Neural cell (in vitro differentiated cells): Measurements from ENCODE around the gene NGB. TPM values are rescaled to one million over a fixed set of nuclear protein-coding genes. Genes with fewer than 3 reads are reported as not detected.

Experiments
- H2AFZ ChIP-seq: fragments of 200-600, 300-800 bp; sonication (generic), shearing (Covaris generic); 2 replicates; pipeline ENCODE4 v1.6.0; 2014; ENCODE audit warnings: low read depth, mild to moderate bottlenecking, antibody characterized with exemption, low read length, moderate library complexity
- H3F3A ChIP-seq: fragments of 200-600 bp; shearing (Covaris generic); 2 replicates; pipeline ENCODE4 v1.6.1; 2016; ENCODE audit warnings: mild to moderate bottlenecking, moderate library complexity, mixed read lengths, antibody characterized with exemption, low read length; ENCODE audit not compliant: insufficient read depth, poor library complexity, severe bottlenecking
- H3K27ac ChIP-seq: fragments of 200-600, 300-800 bp; sonication (generic), shearing (Covaris generic); 2 replicates; pipeline ENCODE4 v1.5.1; 2014; ENCODE audit warnings: mild to moderate bottlenecking, low read length, moderate library complexity
- H3K27me3 ChIP-seq: fragments of 300-800, 200-600 bp; sonication (generic), shearing (Covaris generic); 2 replicates; pipeline ENCODE4 v1.6.0; 2014; ENCODE audit warnings: mild to moderate bottlenecking, low read depth, low read length, moderate library complexity; ENCODE audit not compliant: insufficient read depth
- H3K36me3 ChIP-seq: fragments of 300-800, 200-600 bp; sonication (generic), shearing (Covaris generic); 2 replicates; pipeline ENCODE4 v1.5.1; 2014; ENCODE audit warnings: mild to moderate bottlenecking, antibody characterized with exemption, low read length, moderate library complexity; ENCODE audit not compliant: insufficient read depth
- H3K4me2 ChIP-seq: fragments of 300-800, 200-600 bp; sonication (generic), shearing (Covaris generic); 2 replicates; pipeline ENCODE4 v1.6.0; 2014; ENCODE audit warnings: mild to moderate bottlenecking, low read length
- H3K4me3 ChIP-seq: fragments of 300-800, 200-600 bp; sonication (generic), shearing (Covaris generic); 2 replicates; pipeline ENCODE4 v1.5.1; 2014; ENCODE audit warnings: mild to moderate bottlenecking, low read length, moderate library complexity
- H3K79me2 ChIP-seq: fragments of 200-600 bp; shearing (Covaris generic); replicated peaks from 2 replicates; pipeline ENCODE4 v1.6.0; 2014; ENCODE audit warnings: mild to moderate bottlenecking, low read length, moderate library complexity; ENCODE audit not compliant: insufficient read depth
- H3K9ac ChIP-seq: fragments of 300-800, 200-600 bp; sonication (generic), shearing (Covaris generic); 2 replicates; pipeline ENCODE4 v1.6.1; 2016; ENCODE audit warnings: mild to moderate bottlenecking, low read length, mixed read lengths
- H3K9me2 ChIP-seq: fragments of 200-600 bp; shearing (Covaris generic); 2 replicates; pipeline ENCODE4 v1.6.1; 2016; ENCODE audit warnings: mild to moderate bottlenecking, low read length, mixed read lengths; ENCODE audit not compliant: insufficient read depth
- H3K9me3 ChIP-seq: fragments of 200-600, 300-800 bp; sonication (generic), shearing (Covaris generic); 2 replicates; pipeline ENCODE4 v1.6.1; 2016; ENCODE audit warnings: mild to moderate bottlenecking, mixed run types, low read length, moderate library complexity, mixed read lengths
- H4K20me1 ChIP-seq: fragments of 200-600 bp; shearing (Covaris generic); 2 replicates; pipeline ENCODE4 v1.6.1; 2016; ENCODE audit warnings: mild to moderate bottlenecking, mixed run types; ENCODE audit not compliant: insufficient read depth
- CTCF ChIP-seq: fragments of 450-650 bp; IDR thresholded peaks from 2 replicates; pipeline ENCODE4 v1.5.1; 2014; ENCODE audit warnings: antibody characterized with exemption, mild to moderate bottlenecking, moderate library complexity; ENCODE audit not compliant: poor library complexity, severe bottlenecking
- EZH2 ChIP-seq: fragments of 200-600, 300-800 bp; shearing (Covaris generic), sonication (generic); IDR thresholded peaks from 2 replicates; pipeline ENCODE4 v1.6.1; 2014; ENCODE audit warnings: antibody characterized with exemption, low read length, borderline replicate concordance, mild to moderate bottlenecking; ENCODE audit not compliant: insufficient read depth, poor library complexity, severe bottlenecking
- MXI1 ChIP-seq: fragments of 450-650 bp; conservative IDR thresholded peaks from 2 replicates; pipeline ENCODE4 v1.6.1; 2014; ENCODE audit warnings: antibody characterized with exemption, mild to moderate bottlenecking; ENCODE audit not compliant: poor library complexity, severe bottlenecking
- RAD21 ChIP-seq: fragments of 450-650 bp; conservative IDR thresholded peaks from 2 replicates; pipeline ENCODE4 v1.6.1; 2014; ENCODE audit warnings: antibody characterized with exemption, mild to moderate bottlenecking, moderate library complexity
- REST ChIP-seq: IDR thresholded peaks from 2 replicates; pipeline ENCODE4 v1.6.1; 2012; ENCODE audit warnings: borderline replicate concordance
- SMC3 ChIP-seq: fragments of 450-650 bp; conservative IDR thresholded peaks from 2 replicates; pipeline ENCODE4 v1.6.1; 2014; ENCODE audit warnings: antibody characterized with exemption, mild to moderate bottlenecking, moderate library complexity; ENCODE audit not compliant: poor library complexity
- TAF1 ChIP-seq: IDR thresholded peaks from 2 replicates; pipeline ENCODE4 v1.6.1; 2012; ENCODE audit warnings: low read depth
- polyA plus RNA-seq: library from polyadenylated mRNA; depleted of rRNA; stranded (reverse); fragments of >200 nt; gene quantifications from 2 replicates; pipeline ENCODE4 v1.2.3, GENCODE V29; 2014

NGB gene
- polyA plus RNA-seq, 1 donor from 2014 or later: 0.87 TPM

GRCh38 chr14:77316872-77317301 is 45.9 kb upstream of the NGB start:
- H3K9me2 ChIP-seq: no peaks in the 10 kb centered on the region
- H3K36me3 ChIP-seq: no peaks in the 10 kb centered on the region
- no peak for TF ChIP-seq RAD21
- TF ChIP-seq SMC3: no peak
- no peak for TF ChIP-seq TAF1
- no peak for TF ChIP-seq MXI1
- TF ChIP-seq REST: no peak
- H3K27ac ChIP-seq: no peak overlapping the region
- H3K4me3 ChIP-seq: no peak overlapping the region
- peaks cover 10% of the 10 kb centered on the region for H3K79me2 ChIP-seq
- no peak overlapping the region for H3K9ac ChIP-seq
- H3K9me3 ChIP-seq: no peaks in the 10 kb centered on the region
- H2AFZ ChIP-seq: no peak overlapping the region
- no peaks in the 10 kb centered on the region for H3K27me3 ChIP-seq
- no peaks in the 10 kb centered on the region for H3F3A ChIP-seq
- H3K4me2 ChIP-seq: no peak overlapping the region
- no peaks in the 10 kb centered on the region for H4K20me1 ChIP-seq

- Histone ChIP-seq H3K4me2 (no peak overlapping the region), H3K4me3 (no peak overlapping the region), H3K9me3 (no peaks in the 10 kb centered on the region), H2AFZ (no peak overlapping the region), H3K9ac (no peak overlapping the region), H3K79me2 (peaks cover 10% of the 10 kb centered on the region), H4K20me1 (no peaks in the 10 kb centered on the region), H3K27me3 (no peaks in the 10 kb centered on the region), H3K27ac (no peak overlapping the region), H3K9me2 (no peaks in the 10 kb centered on the region), H3K36me3 (no peaks in the 10 kb centered on the region), H3F3A (no peaks in the 10 kb centered on the region)
- TF ChIP-seq MXI1: no peak
- TF ChIP-seq CTCF: no peak
- no peak for TF ChIP-seq EZH2
- TF ChIP-seq SMC3: no peak
- TF ChIP-seq TAF1: no peak
Observed at GRCh38 chr14:77316195-77316505, 45.1 kb upstream of the NGB start.
